HepG2 (cell line): ENCODE measurements around the gene CYBRD1. TPM values are rescaled to one million over a fixed set of nuclear protein-coding genes. Genes with fewer than 3 reads are reported as not detected.

ENCODE experiments used
- ARNTL ChIP-seq: sonication (generic); formaldehyde crosslinking; IDR thresholded peaks from 2 replicates; pipeline ENCODE4 v1.4.0; 2020; ENCODE audit warnings: mild to moderate bottlenecking, missing genetic modification reagents
- FOXK2 ChIP-seq: fragments of 450-650 bp; IDR thresholded peaks from 2 replicates; pipeline ENCODE4 v1.6.1; 2016
- GATA4 ChIP-seq: sonication (generic); IDR thresholded peaks from 2 replicates; pipeline ENCODE4 v1.6.1; 2016; ENCODE audit warnings: antibody characterized with exemption, low read depth, borderline replicate concordance
- HMG20B ChIP-seq: conservative IDR thresholded peaks from 2 replicates; pipeline ENCODE4 v1.6.1; 2016; ENCODE audit warnings: missing genetic modification reagents, missing compliant biosample characterization
- KDM6A ChIP-seq: IDR thresholded peaks from 2 replicates; pipeline ENCODE4 v1.6.1; 2016; ENCODE audit warnings: low read depth
- ONECUT2 ChIP-seq: sonication (generic); formaldehyde crosslinking; IDR thresholded peaks from 2 replicates; pipeline ENCODE4 v1.4.0; 2020; ENCODE audit warnings: missing genetic modification reagents
- RXRA ChIP-seq: sonication (generic); formaldehyde crosslinking; IDR thresholded peaks from 2 replicates; pipeline ENCODE4 v1.5.1; 2020; ENCODE audit warnings: missing genetic modification reagents
- TCF7 ChIP-seq: sonication (generic); IDR thresholded peaks from 2 replicates; pipeline ENCODE4 v1.6.1; 2016; ENCODE audit warnings: antibody characterized with exemption, low read depth
- TFDP1 ChIP-seq: IDR thresholded peaks from 2 replicates; pipeline ENCODE4 v1.6.1; 2016; ENCODE audit warnings: missing compliant biosample characterization, missing genetic modification reagents, borderline replicate concordance
- ZBTB25 ChIP-seq: IDR thresholded peaks from 2 replicates; pipeline ENCODE4 v1.6.1; 2018; ENCODE audit warnings: missing genetic modification reagents
- ZBTB3 ChIP-seq: sonication (generic); formaldehyde crosslinking; IDR thresholded peaks from 2 replicates; pipeline ENCODE4 v1.4.0; 2020; ENCODE audit warnings: low read depth, mild to moderate bottlenecking, moderate library complexity, missing genetic modification reagents, borderline replicate concordance
- ZBTB46 ChIP-seq: sonication (generic); formaldehyde crosslinking; IDR thresholded peaks from 2 replicates; pipeline ENCODE4 v1.4.0; 2020; ENCODE audit warnings: mild to moderate bottlenecking, missing genetic modification reagents, borderline replicate concordance
- ZFAT ChIP-seq: sonication (generic); formaldehyde crosslinking; conservative IDR thresholded peaks from 2 replicates; pipeline ENCODE4 v1.8.1; 2023; ENCODE audit warnings: missing genetic modification reagents, inconsistent platforms
- ZNF251 ChIP-seq: sonication (generic); formaldehyde crosslinking; IDR thresholded peaks from 2 replicates; pipeline ENCODE4 v1.9.0; 2021; ENCODE audit warnings: mild to moderate bottlenecking, missing genetic modification reagents
- ZNF407 ChIP-seq: sonication (generic); formaldehyde crosslinking; IDR thresholded peaks from one replicate; pipeline ENCODE4 v1.5.1; 2020; ENCODE audit warnings: mild to moderate bottlenecking, missing genetic modification reagents; ENCODE audit errors: not compliant biosample characterization
- ZNF431 ChIP-seq: sonication (generic); formaldehyde crosslinking; IDR thresholded peaks from 2 replicates; pipeline ENCODE4 v1.9.0; 2022; ENCODE audit warnings: missing genetic modification reagents, low read depth, mild to moderate bottlenecking, borderline replicate concordance
- ZNF501 ChIP-seq: sonication (generic); formaldehyde crosslinking; IDR thresholded peaks from 2 replicates; pipeline ENCODE4 v1.5.1; 2020; ENCODE audit warnings: mild to moderate bottlenecking, moderate library complexity, missing genetic modification reagents
- ZNF567 ChIP-seq: sonication (generic); formaldehyde crosslinking; IDR thresholded peaks from 2 replicates; pipeline ENCODE4 v1.8.1; 2023; ENCODE audit warnings: mild to moderate bottlenecking, missing genetic modification reagents, borderline replicate concordance
- ZNF792 ChIP-seq: IDR thresholded peaks from 2 replicates; pipeline ENCODE4 v1.6.1; 2016
- polyA plus RNA-seq, 8 experiments: library from polyadenylated mRNA; depleted of rRNA in 3 of 8; stranded (reverse) in 7 of 8; unstranded in 1 of 8; fragments of >200 nt; fragmentation: Illumina TruSeq in 4 of 8; extraction: Trizol in 4 of 8; gene quantifications; 2 replicates each; pipeline versions ENCODE4 v1.2.1 to v1.2.3, GENCODE V29; 2011 to 2016; ENCODE audit warnings: low read depth in 4 of 8, missing spikeins in 1 of 8, mixed read lengths in 1 of 8; ENCODE audit not compliant: insufficient read depth in 1 of 8
- total RNA-seq, 5 experiments: library from RNA; depleted of rRNA; stranded (reverse); fragments of >200 nt; fragmentation: Illumina TruSeq; extraction: Trizol; gene quantifications; 2 replicates each; pipeline ENCODE4 v1.2.3, GENCODE V29; 2016; ENCODE audit warnings: low read depth in 1 of 5

CYBRD1 gene
- total and polyA plus RNA-seq, 2 of the 13 experiments (the other 11 are each of a cell fraction or from before 2014, with no cell fraction given) = 0.13 to 0.42 TPM

GRCh38 chr2:171574149-171574795 is 52.0 kb downstream of the CYBRD1 start (continued):
- TF ChIP-seq ZFAT (CRISPR knock-in tag) (no peak), TFDP1 (CRISPR knock-in tag) (no peak), GATA4 (no peak), FOXK2 (no peak), ZNF431 (CRISPR knock-in tag) (no peak), ARNTL (CRISPR knock-in tag) (no peak), ZNF251 (CRISPR knock-in tag) (no peak), ZNF567 (CRISPR knock-in tag) (no peak), ZBTB25 (no peak), HMG20B (CRISPR knock-in tag) (no peak), ZBTB3 (CRISPR knock-in tag) (no peak), ZNF792 (CRISPR knock-in tag) (no peak; the same call in 1 of the 2 replicates), TCF7 (no peak), ZNF501 (CRISPR knock-in tag) (peak; percentile 87), ZBTB46 (no peak), ZNF407 (CRISPR knock-in tag) (no peak), KDM6A (CRISPR knock-in tag) (no peak), RXRA (0 out of 2 replicates have a peak, but pooled peaks have one; percentile 31), ONECUT2 (CRISPR knock-in tag) (no peak)
